WERI-Rb-1 (cell line): ENCODE results near the gene TEX261.

Experiments used
- DNase-seq: peaks from one replicate; pipeline ENCODE4 v3.0.0-alpha.2; 2020
- H3K27ac ChIP-seq: fragments of 250-450 bp; sonication (Bioruptor Pico); 2 replicates; pipeline ENCODE4 v1.5.1; 2020; ENCODE audit warnings: mild to moderate bottlenecking, moderate library complexity
- H3K27me3 ChIP-seq: fragments of 250-450 bp; sonication (Bioruptor Pico); 2 replicates; pipeline ENCODE4 v1.5.1; 2021; ENCODE audit warnings: mild to moderate bottlenecking, low read depth, moderate library complexity; ENCODE audit not compliant: insufficient read depth, severe bottlenecking
- H3K36me3 ChIP-seq: fragments of 250-450 bp; sonication (Bioruptor Pico); 2 replicates; pipeline ENCODE4 v1.5.1; 2020; ENCODE audit warnings: mild to moderate bottlenecking, moderate library complexity
- H3K4me3 ChIP-seq: 2 replicates; pipeline ENCODE4 v1.5.1; 2011; ENCODE audit warnings: low read depth, mild to moderate bottlenecking, control low read depth, low read length
- H3K9me3 ChIP-seq: fragments of 250-450 bp; sonication (Bioruptor Pico); 2 replicates; pipeline ENCODE4 v1.5.1; 2021; ENCODE audit warnings: mild to moderate bottlenecking, moderate library complexity; ENCODE audit not compliant: severe bottlenecking
- TF ChIP-seq, protein P1 (sequence below): IDR thresholded peaks from 2 replicates; pipeline ENCODE4 v1.5.1; 2011; ENCODE audit warnings: low read depth, mild to moderate bottlenecking, control low read depth, inconsistent platforms, low read length

Gene TEX261

DNA sequence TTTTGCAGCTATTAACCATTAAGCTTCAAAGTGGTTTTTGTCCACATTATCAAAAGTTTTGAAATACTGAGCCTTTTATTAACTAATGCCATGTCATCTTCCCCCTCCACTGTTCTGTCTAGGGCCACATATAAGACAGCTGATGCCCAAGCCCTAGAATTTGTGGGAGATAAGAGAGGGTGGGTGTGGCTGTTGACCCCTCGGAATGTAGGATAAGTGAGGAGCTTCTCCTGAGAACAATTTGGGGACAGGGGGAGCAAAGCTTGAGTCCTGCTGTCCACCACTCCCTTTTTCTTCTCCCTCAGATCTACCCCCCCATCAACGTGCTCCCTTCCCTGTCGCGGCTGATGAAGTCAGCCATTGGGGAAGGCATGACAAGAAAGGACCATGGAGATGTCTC lies 30.5 kb downstream of the TEX261 start:
- TF ChIP-seq, protein P1, sequence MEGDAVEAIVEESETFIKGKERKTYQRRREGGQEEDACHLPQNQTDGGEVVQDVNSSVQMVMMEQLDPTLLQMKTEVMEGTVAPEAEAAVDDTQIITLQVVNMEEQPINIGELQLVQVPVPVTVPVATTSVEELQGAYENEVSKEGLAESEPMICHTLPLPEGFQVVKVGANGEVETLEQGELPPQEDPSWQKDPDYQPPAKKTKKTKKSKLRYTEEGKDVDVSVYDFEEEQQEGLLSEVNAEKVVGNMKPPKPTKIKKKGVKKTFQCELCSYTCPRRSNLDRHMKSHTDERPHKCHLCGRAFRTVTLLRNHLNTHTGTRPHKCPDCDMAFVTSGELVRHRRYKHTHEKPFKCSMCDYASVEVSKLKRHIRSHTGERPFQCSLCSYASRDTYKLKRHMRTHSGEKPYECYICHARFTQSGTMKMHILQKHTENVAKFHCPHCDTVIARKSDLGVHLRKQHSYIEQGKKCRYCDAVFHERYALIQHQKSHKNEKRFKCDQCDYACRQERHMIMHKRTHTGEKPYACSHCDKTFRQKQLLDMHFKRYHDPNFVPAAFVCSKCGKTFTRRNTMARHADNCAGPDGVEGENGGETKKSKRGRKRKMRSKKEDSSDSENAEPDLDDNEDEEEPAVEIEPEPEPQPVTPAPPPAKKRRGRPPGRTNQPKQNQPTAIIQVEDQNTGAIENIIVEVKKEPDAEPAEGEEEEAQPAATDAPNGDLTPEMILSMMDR = no peak
- Histone ChIP-seq H3K9me3 (no peaks in the 10 kb centered on the region), H3K27ac (no peak overlapping the region), H3K36me3 (no peaks in the 10 kb centered on the region), H3K4me3 (no peak overlapping the region), H3K27me3 (peaks cover 12% of the 10 kb centered on the region)
- no peak for DNase-seq

DNA sequence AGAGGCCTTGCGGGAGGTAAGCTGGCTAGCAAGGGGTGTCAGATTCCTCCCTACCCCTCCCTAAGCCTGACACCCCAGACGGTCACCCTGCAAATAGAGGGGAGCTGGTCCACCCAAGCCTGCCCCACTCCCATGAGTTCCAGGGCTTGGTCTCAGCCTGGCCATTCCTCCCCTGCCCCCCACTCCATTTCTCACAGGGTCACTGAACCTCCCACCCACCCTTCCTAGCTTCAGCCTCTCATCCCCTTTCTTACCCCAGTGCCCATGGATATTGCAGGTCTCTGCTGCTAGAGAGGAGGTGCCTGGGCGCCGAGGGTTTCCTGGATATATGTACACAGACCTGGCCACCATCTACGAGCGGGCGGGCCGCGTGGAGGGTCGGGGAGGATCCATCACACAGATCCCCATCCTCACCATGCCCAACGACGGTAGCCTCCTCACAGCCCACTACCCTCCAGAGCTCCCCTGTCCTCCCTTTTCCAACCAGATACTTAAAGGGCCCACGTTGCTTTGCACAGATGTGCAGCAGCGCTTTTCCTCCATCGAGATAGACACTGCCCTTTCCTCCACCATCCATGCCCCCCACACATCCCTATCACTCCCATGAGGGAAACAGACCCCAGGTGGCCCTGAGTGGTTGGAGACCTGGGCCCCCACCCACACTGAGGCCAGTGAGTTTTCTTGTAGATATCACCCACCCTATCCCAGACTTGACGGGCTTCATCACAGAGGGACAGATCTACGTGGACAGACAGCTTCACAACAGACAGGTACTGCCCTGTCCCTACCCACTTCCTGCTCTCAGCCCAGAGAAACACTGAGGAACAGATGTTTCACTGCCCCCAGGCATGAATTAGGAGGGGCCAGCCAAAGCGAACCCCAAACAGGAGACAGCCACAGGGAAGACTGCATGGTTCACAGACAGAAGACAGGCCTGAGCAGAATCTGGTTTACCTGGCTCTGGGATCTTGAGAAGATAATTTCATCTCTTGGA lies 31.5 kb downstream of the TEX261 start:
- no peak overlapping the region for H3K4me3 ChIP-seq
- DNase-seq = no peak
- peaks cover 12% of the 10 kb centered on the region for H3K27me3 ChIP-seq
- no peak overlapping the region for H3K27ac ChIP-seq
- no peaks in the 10 kb centered on the region for H3K9me3 ChIP-seq
- TF ChIP-seq, protein P1 = no peak
- no peaks in the 10 kb centered on the region for H3K36me3 ChIP-seq

DNA sequence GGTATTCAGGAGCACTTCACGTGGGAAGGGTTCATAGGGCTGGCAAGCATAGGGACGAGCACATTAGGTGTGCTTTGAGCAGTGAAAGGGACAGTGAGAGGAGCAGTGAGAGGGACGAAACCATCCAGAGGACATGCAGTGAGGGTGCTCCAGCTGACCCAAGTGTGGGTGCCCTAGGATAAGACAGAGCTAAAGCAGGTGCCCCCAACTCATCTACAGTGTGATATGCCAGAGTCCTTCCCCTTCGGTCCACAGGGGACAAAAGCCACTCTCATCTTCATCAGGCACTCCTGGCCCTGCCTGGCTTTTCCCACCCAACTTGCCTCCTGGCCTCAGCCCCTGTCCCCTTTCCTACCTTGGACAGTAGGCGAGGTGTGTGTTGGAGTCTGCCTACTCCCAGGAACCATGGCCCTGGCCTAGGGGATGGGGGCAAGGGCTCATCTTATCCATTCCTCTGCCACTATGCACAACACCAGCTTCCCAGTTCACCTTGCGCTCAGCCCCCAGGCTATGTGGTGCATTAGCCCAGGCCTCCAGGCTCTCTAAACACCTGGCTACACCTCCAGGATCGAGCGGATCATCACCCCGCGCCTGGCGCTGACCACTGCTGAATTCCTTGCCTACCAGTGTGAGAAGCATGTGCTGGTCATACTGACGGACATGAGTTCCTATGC lies 32.3 kb downstream of the TEX261 start:
- no peak overlapping the region for H3K4me3 ChIP-seq
- DNase-seq = no peak
- no peaks in the 10 kb centered on the region for H3K36me3 ChIP-seq
- H3K27me3 ChIP-seq = peaks cover 12% of the 10 kb centered on the region
- TF ChIP-seq, protein P1 = no peak
- H3K9me3 ChIP-seq = no peaks in the 10 kb centered on the region
- no peak overlapping the region for H3K27ac ChIP-seq

DNA sequence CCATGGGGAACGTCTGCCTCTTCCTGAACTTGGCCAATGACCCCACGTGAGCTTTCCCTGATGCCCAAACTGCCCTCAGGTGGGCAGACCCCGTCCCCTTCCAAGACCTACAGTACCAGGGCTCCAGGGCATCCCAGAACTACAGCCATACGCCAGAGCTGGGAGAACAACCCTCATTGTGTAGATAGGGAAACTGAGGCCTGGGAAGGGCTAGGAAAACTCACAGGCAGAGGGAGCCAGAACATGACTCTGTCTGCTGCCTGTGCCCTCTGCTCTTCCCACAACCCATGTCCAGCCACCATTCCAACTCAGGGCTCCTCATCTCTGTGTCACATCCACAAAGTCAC lies 33.1 kb downstream of the TEX261 start:
- no peak overlapping the region for H3K4me3 ChIP-seq
- H3K27ac ChIP-seq = no peak overlapping the region
- no peaks in the 10 kb centered on the region for H3K36me3 ChIP-seq
- TF ChIP-seq, protein P1 = no peak
- no peaks in the 10 kb centered on the region for H3K9me3 ChIP-seq
- DNase-seq = no peak
- peaks cover 12% of the 10 kb centered on the region for H3K27me3 ChIP-seq

DNA sequence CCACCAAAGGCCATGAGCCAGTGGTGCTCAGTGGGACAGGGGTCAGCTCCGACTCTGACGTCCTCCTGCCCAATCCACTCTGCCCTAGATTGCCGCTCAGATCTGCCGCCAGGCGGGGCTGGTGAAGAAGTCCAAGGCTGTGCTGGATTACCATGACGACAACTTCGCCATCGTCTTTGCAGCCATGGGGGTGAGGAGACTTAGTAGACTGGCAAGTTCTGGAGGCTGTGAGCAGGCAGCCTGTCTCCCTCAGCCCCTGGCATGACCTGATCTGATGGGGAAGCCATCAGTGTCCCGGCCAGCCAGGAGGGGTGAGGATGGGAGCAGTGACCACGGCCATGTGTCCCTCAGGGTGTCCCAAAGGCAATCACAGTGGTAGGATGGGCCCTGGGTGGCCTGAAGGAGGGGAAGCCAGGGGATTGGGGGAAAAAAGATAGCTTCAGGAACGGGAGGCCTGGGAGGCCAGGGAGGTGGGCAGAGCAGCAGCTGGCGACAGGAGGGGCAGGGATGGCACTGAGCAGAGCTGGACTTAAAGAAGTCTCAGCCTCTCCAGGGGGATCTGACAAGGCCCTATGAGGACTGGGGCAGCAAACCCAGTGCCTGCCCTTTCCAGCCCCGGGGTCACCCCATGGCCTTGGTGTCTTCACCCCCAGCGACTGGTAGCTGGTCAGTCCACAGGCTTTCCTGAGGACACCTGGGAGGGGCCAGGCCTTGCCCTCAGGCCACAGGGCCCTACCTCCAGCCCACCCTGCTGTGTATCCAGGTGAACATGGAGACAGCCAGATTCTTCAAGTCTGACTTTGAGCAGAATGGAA lies 33.6 kb downstream of the TEX261 start:
- H3K27me3 ChIP-seq = peaks cover 12% of the 10 kb centered on the region
- no peak for DNase-seq
- H3K36me3 ChIP-seq = no peaks in the 10 kb centered on the region
- no peaks in the 10 kb centered on the region for H3K9me3 ChIP-seq
- H3K4me3 ChIP-seq = no peak overlapping the region
- TF ChIP-seq, protein P1 = no peak
- H3K27ac ChIP-seq = no peak overlapping the region
